8988T (cell line): ENCODE measurements around the gene RRAS.
"Not testable (repeated sequence)": the region's sequence is repeated elsewhere in the genome, so short reads cannot be mapped to it uniquely, and the experiment has no call there.

ENCODE experiments used
- DNase-seq: peaks from one replicate; pipeline ENCODE4 v3.0.0; 2011

The RRAS gene

DNA sequence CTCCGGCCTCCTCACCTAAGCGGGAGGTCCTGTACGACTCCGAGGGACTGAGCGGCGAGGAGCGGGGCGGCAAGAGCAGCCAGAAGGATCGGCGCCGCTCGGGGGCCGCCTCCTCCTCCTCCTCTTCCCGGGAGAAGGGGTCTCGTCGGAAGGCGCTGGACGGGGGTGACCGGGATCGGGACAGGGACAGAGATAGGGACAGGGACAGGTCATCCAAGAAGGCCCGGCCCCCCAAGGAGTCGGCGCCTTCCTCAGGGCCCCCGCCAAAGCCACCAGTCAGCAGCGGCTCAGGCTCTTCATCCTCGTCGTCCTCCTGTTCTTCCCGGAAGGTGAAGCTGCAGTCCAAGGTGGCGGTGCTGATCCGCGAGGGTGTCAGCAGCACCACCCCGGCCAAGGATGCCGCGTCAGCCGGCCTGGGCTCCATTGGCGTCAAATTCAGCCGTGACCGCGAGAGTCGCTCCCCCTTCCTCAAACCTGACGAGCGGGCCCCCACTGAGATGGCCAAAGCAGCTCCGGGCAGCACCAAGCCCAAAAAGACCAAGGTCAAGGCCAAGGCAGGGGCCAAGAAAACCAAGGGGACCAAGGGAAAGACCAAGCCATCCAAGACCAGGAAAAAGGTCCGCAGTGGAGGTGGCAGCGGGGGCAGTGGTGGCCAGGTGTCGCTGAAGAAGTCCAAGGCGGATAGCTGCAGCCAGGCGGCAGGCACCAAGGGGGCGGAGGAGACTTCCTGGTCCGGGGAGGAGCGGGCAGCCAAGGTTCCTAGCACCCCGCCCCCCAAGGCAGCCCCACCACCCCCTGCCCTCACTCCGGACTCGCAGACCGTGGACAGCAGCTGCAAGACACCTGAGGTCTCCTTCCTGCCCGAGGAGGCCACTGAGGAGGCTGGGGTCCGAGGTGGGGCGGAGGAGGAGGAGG is 12.9 kb upstream of the RRAS start:
- no peak for DNase-seq

GRCh38 chr19:49651820-49652550 is 12.0 kb upstream of the RRAS start:
- DNase-seq: no peak

DNA sequence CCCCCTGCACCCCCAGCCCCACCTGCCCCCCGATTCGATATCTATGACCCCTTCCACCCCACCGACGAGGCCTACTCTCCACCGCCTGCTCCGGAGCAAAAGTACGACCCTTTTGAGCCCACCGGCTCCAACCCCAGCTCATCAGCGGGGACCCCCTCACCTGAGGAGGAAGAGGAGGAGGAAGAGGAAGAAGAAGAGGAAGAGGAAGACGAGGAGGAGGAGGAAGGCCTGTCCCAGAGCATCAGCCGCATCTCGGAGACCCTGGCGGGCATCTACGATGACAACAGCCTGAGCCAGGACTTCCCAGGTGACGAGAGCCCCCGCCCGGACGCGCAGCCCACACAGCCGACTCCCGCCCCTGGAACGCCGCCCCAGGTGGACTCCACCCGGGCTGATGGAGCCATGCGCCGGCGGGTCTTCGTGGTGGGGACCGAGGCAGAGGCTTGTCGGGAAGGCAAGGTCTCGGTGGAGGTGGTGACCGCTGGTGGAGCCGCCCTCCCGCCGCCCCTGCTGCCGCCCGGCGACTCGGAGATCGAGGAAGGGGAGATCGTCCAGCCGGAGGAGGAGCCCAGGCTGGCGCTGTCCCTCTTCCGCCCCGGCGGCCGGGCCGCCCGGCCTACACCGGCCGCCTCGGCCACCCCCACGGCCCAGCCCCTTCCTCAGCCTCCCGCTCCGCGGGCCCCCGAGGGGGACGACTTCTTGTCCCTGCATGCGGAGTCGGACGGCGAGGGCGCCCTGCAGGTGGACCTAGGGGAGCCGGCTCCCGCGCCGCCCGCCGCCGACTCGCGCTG is 11.3 kb upstream of the RRAS start:
- DNase-seq: no peak

DNA sequence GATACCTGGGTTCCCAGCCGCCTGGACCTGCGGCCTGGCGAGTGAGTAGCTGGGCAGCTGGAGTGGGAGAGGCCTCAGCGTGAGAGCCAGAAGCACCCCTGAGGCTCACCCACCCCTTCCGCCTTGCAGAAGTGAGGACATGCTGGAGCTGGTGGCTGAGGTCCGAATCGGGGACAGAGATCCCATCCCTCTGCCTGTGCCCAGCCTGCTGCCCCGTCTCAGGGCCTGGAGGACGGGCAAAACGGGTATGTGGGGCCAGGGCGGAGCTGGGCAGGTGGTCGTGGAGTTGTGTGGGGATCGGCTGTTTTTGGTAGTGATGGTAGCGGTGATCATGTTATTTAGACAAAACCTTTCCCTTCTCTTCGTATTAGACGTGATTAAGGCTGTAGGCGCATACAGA is 6.6 kb upstream of the RRAS start:
- no peak for DNase-seq

GRCh38 chr19:49645995-49646394 is 6.1 kb upstream of the RRAS start:
- no peak for DNase-seq

GRCh38 chr19:49645592-49645991 is 5.6 kb upstream of the RRAS start:
- DNase-seq: no peak

DNA sequence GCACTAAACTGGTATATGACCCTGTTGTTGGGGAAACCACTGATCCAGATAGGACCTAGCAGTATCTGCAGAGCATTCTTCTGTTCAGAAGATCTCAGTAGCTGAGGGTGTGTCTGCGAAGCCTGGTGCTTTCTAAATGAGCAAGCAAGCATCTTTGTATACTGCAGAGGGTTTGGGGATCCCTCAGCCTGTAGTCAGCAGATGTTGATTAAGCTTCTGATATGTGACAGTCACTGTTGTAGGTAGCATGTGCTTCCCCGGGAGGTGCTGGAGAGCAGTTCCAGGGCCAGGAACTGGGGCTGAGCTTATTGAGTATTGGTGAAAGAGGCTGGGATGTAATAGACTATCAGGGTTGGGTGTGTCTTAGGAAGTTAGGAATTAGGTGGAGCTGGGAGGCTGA is 3.5 kb upstream of the RRAS start:
- DNase-seq: no peak

DNA sequence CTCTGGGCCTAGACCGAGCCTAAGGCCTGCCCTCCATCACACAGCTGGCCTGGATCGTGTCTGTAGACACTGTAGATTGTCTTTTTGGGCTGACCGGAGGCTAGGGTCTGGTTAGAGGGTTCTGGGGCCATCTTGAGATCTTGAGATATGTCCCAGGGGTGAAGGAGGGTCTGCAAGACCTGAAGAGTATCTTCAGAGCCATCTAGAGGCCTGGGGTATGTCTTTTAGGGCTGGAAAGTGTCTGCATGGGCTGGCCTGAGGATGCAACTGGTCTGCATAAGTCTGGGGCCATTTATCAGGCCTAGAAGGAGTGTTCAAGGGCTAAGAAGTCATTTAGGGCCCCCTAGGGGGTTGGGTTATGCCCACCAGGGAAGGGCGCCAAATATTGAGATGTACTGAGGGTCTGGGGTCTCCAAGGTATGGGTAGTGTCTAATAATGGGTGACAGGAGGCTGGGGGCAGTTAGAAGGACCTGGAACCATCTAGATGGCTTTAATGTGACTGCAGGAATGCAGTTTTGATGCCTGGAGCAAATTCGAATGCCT is 2.6 kb upstream of the RRAS start:
- DNase-seq: no peak

- DNase-seq: peak; percentile 84
Observed at GRCh38 chr19:49641688-49642491, 1.9 kb upstream of the RRAS start, which contains the start of gene SCAF1. SCAF1 (plus strand) TSS chr19:49642209; CDS start chr19:49645027, 2,818 bp downstream.

GRCh38 chr19:49639401-49640112 is 386 bp downstream of the RRAS start:
- no peak for DNase-seq

GRCh38 chr19:49637821-49638738 is 1.9 kb downstream of the RRAS start:
- peak; percentile 75 for DNase-seq

- DNase-seq: no peak
Observed at GRCh38 chr19:49636233-49636932, 3.6 kb downstream of the RRAS start.

DNA sequence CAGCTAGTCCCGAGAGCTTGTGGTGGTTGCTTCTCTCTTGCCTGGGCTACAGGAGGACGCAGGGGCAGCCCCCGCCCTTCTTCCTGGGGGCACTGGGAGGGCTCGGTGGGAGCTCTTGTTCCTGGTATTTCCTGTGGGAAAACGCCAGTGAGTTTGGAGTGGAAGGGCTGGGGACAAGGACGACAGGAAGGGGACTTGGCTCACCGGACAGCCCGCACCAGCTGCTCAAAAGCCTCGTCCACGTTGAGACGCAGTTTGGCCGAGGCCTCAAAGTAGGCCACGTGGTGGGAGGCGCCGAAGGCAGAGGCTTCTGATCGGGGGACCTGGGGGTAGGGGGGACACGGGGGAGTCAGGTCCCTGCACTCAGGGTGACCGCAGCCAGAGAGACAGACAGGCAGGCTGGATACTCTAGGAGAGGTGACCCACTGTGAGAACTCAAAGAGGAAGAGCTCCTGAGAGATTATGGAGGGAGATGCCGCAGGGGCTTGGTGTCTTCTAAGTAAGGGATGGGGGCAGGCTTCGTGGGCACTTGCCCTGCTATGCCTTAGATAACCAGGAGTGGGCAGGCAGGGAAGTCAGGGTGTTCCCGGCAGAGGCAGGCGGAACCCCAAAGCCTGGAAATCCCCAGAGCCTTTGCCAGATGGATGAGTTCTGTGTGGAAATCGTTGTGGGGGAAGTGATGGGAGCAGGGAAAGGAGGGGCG is 4.3 kb downstream of the RRAS start:
- DNase-seq: no peak

- DNase-seq: not testable (repeated sequence)
Observed at GRCh38 chr19:49633273-49633672, 6.7 kb downstream of the RRAS start.

DNA sequence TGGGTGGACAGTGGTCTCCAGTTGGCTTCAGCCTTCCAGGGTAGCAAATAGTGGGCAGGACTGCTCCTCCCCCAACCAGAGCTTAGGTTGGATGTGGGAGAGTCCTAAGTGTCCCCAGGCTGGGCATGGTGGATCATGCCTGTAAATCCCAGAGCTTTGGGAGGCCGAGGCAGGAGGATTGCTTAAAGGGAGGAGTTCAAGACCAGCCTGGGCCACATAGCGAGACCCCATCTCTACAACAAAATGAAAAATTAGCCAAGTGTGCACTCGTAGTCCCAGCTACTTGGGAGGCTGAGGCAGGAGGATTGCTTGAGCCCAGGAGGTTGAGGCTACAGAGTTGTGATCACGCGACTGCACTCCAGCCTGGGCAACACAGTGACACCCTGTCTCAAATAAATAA is 7.4 kb downstream of the RRAS start:
- DNase-seq: no peak

DNA sequence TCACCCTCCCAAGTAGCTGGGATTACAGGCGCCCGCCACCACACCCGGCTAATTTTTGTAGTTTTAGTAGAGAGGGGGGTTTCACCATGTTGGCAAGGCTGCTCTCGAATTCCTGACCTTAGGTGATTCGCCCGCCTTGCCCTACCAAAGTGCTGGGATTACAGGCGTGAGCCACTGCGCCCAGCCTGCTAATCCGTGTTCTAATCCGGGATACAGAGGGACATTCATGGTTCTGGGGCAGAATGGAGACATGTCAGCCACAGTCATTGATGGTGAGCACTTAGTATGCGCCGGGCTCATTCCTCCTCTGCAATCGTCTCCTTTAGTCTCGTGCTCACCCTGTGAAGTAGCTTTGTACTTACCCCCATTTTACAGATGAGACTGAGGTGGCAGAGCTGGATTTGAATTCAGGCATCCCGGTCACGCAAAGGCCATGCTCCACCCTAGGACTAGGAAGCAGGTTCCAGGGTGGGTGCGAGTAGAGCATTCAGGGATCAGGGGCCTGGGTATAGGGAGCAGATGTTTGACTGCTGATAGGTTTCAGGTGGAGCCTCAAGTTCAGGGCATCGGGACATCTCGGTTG is 8.2 kb downstream of the RRAS start:
- DNase-seq: no peak

GRCh38 chr19:49631014-49631588 is 8.8 kb downstream of the RRAS start:
- no peak for DNase-seq

GRCh38 chr19:49629659-49630058 is 10.3 kb downstream of the RRAS start:
- DNase-seq: no peak
